ENCODE measurements around the gene TFDP2. TPM values are rescaled to one million over a fixed set of nuclear protein-coding genes. Genes with fewer than 3 reads are reported as not detected.

Gene TFDP2
- total RNA-seq, 1 experiment from 2014 or later: 55.4 TPM

DNA sequence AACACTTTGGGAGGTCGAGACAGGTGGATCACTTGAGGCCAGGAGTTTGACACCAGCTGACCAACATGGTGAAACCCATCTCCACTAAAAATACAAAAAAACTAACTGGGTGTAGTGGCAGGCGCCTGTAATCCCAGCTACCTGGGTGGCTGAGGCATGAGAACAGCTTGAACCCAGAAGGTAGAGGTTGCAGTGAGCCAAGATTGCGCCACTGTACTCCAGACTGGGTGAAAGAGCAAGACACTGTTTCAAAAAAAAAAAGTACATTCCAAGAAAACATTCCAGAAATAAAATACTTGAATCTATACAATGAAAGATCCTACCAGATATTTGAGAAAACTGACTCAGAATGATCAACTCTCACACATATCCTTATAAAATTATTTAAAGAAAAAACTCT is 30.4 kb downstream of the TFDP2 start:
- no TSS peak for BruUV-seq (replicated peaks)

More for the DNA sequence above, 30.4 kb downstream of the TFDP2 start:
- DNase-seq (ENCODE audit: low read depth, low spot score): no peak
- Histone ChIP-seq H3K9me3 (ENCODE audit: control insufficient read depth in 1 of 2, insufficient read depth in 1 of 2, low read depth in 1 of 2, low read length in 2 of 2) (no peaks in the 10 kb centered on the region), H3K79me2 (ENCODE audit: insufficient read depth, low read length) (no peaks in the 10 kb centered on the region), H3K4me3 (replicated peaks in 1 of 2; ENCODE audit: low read depth in 1 of 2, low read length in 2 of 2) (no peak overlapping the region), H3K27ac (ENCODE audit: low read depth, low read length) (no peak overlapping the region), H3K9me2 (ENCODE audit: insufficient read depth) (no peaks in the 10 kb centered on the region), H3K4me1 (ENCODE audit: control insufficient read depth in 1 of 2, insufficient read depth in 2 of 2, low read length in 2 of 2) (peaks cover 21 to 23% of the 10 kb centered on the region in 2 experiments), H3K9ac (ENCODE audit: low read length) (no peak overlapping the region), H4K20me1 (ENCODE audit: insufficient read depth) (no peaks in the 10 kb centered on the region), H3K36me3 (ENCODE audit: control insufficient read depth in 1 of 2, insufficient read depth in 2 of 2, low read length in 2 of 2) (no peaks in the 10 kb centered on the region), H3K27me3 (ENCODE audit: insufficient read depth, low read length) (no peaks in the 10 kb centered on the region), H2AFZ (ENCODE audit: low read depth, low read length, poor library complexity, severe bottlenecking) (no peak overlapping the region), H3K4me2 (ENCODE audit: low read length) (no peak overlapping the region)
- ChIA-PET RAD21 (ENCODE audit: low non-redundant PET in 1 of 2, low total read pairs in 2 of 2, uncharacterized antibody in 2 of 2, unreplicated experiment in 2 of 2) (no interaction called here), CTCF (no interaction called here), POLR2A (no interaction called here)
- no peak for ATAC-seq
- intact Hi-C loops (cut with micrococcal nuclease): no loop called here
- TF ChIP-seq, protein P1, sequence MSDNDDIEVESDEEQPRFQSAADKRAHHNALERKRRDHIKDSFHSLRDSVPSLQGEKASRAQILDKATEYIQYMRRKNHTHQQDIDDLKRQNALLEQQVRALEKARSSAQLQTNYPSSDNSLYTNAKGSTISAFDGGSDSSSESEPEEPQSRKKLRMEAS (IDR thresholded peaks at IDR 0.05): no peak
- TF ChIP-seq EGR1 (IDR thresholded peaks at IDR 0.05; ENCODE audit: low read depth): no peak
- no peak for TF ChIP-seq CEBPB (IDR thresholded peaks at IDR 0.05; ENCODE audit: low read depth)
- TF ChIP-seq, protein P2, sequence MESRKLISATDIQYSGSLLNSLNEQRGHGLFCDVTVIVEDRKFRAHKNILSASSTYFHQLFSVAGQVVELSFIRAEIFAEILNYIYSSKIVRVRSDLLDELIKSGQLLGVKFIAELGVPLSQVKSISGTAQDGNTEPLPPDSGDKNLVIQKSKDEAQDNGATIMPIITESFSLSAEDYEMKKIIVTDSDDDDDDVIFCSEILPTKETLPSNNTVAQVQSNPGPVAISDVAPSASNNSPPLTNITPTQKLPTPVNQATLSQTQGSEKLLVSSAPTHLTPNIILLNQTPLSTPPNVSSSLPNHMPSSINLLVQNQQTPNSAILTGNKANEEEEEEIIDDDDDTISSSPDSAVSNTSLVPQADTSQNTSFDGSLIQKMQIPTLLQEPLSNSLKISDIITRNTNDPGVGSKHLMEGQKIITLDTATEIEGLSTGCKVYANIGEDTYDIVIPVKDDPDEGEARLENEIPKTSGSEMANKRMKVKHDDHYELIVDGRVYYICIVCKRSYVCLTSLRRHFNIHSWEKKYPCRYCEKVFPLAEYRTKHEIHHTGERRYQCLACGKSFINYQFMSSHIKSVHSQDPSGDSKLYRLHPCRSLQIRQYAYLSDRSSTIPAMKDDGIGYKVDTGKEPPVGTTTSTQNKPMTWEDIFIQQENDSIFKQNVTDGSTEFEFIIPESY (IDR thresholded peaks at IDR 0.05; ENCODE audit: extremely low read depth, insufficient replicate concordance, low read length): no peak
- no peak for TF ChIP-seq ZNF274 (IDR thresholded peaks at IDR 0.05; ENCODE audit: low read depth, low read length)
- TF ChIP-seq, protein P3, sequence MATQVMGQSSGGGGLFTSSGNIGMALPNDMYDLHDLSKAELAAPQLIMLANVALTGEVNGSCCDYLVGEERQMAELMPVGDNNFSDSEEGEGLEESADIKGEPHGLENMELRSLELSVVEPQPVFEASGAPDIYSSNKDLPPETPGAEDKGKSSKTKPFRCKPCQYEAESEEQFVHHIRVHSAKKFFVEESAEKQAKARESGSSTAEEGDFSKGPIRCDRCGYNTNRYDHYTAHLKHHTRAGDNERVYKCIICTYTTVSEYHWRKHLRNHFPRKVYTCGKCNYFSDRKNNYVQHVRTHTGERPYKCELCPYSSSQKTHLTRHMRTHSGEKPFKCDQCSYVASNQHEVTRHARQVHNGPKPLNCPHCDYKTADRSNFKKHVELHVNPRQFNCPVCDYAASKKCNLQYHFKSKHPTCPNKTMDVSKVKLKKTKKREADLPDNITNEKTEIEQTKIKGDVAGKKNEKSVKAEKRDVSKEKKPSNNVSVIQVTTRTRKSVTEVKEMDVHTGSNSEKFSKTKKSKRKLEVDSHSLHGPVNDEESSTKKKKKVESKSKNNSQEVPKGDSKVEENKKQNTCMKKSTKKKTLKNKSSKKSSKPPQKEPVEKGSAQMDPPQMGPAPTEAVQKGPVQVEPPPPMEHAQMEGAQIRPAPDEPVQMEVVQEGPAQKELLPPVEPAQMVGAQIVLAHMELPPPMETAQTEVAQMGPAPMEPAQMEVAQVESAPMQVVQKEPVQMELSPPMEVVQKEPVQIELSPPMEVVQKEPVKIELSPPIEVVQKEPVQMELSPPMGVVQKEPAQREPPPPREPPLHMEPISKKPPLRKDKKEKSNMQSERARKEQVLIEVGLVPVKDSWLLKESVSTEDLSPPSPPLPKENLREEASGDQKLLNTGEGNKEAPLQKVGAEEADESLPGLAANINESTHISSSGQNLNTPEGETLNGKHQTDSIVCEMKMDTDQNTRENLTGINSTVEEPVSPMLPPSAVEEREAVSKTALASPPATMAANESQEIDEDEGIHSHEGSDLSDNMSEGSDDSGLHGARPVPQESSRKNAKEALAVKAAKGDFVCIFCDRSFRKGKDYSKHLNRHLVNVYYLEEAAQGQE (IDR thresholded peaks at IDR 0.05; ENCODE audit: low read depth): no peak
- no peak for TF ChIP-seq SP1 (IDR thresholded peaks at IDR 0.05; ENCODE audit: low read depth)
- no peak for TF ChIP-seq POLR2A (IDR thresholded peaks at IDR 0.05; ENCODE audit: borderline replicate concordance, extremely low read depth, insufficient read depth, insufficient read length)
- TF ChIP-seq SIN3A (IDR thresholded peaks at IDR 0.05; ENCODE audit: low read depth): no peak
- no peak for TF ChIP-seq CBX3 (IDR thresholded peaks at IDR 0.05; ENCODE audit: low read depth)
- no peak for TF ChIP-seq RAD21 (IDR thresholded peaks at IDR 0.05; ENCODE audit: low read depth)
- TF ChIP-seq TCF7L2 (IDR thresholded peaks at IDR 0.05; ENCODE audit: borderline replicate concordance, extremely low read depth, insufficient read depth, insufficient read length): no peak
- TF ChIP-seq ZFX (IDR thresholded peaks at IDR 0.05): no peak
- TF ChIP-seq, protein P4, sequence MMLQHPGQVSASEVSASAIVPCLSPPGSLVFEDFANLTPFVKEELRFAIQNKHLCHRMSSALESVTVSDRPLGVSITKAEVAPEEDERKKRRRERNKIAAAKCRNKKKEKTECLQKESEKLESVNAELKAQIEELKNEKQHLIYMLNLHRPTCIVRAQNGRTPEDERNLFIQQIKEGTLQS (IDR thresholded peaks at IDR 0.05): no peak
- TF ChIP-seq YY1 (IDR thresholded peaks at IDR 0.05; ENCODE audit: extremely low read depth, insufficient replicate concordance, low read depth, low read length): no peak
- no peak for TF ChIP-seq SRF (IDR thresholded peaks at IDR 0.05; ENCODE audit: low read depth)
- TF ChIP-seq JUND (IDR thresholded peaks at IDR 0.05): no peak
- TF ChIP-seq, protein P5, sequence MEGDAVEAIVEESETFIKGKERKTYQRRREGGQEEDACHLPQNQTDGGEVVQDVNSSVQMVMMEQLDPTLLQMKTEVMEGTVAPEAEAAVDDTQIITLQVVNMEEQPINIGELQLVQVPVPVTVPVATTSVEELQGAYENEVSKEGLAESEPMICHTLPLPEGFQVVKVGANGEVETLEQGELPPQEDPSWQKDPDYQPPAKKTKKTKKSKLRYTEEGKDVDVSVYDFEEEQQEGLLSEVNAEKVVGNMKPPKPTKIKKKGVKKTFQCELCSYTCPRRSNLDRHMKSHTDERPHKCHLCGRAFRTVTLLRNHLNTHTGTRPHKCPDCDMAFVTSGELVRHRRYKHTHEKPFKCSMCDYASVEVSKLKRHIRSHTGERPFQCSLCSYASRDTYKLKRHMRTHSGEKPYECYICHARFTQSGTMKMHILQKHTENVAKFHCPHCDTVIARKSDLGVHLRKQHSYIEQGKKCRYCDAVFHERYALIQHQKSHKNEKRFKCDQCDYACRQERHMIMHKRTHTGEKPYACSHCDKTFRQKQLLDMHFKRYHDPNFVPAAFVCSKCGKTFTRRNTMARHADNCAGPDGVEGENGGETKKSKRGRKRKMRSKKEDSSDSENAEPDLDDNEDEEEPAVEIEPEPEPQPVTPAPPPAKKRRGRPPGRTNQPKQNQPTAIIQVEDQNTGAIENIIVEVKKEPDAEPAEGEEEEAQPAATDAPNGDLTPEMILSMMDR (IDR thresholded peaks at IDR 0.05 in 2 of 3, conservative IDR thresholded peaks at IDR 0.05 in 1 of 3; ENCODE audit: borderline replicate concordance in 1 of 3, insufficient read depth in 1 of 3, low read depth in 2 of 3, low read length in 2 of 3): no peak
- TF ChIP-seq ELF1 (IDR thresholded peaks at IDR 0.05; ENCODE audit: borderline replicate concordance, low read depth): no peak

Measured in HCT116 (cell line).